Measurements from ENCODE around the gene ARL11.

Gene ARL11

DNA sequence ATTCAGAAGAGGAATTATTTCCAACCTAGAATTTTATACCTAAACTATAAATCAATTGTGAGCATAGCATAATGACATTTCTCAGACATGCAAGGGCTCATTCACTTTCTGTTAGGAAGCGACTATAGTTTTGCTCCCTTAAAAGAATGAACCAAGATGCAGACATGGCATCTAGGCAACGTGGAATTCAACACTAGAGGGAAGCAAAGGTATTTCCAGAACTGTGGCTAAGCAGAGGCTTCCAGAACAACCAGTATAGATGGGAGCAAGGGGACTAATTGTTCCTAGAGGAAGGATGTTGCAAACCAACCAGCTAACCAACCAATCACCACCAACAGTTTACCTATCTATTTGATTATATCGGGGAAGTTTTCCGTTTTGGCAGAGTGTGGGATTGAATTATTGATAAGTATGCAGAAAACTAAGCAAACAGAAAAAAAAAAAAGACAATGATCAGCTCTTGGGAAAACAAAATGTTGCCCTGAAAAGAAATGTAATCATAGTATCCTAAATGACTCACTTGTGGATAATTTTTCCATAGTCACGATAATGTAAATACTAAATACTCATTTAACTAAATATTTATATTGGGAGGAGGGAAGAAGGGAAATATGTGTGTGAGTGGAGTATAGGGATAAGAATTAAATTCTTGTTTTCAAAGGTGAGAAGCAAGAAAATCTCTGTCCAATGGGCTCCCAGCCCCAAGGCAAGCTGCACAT lies 21.1 kb downstream of the ARL11 start:
- DNase-seq (ENCODE audit: low read depth in 2 of 2) = no peak

DNA sequence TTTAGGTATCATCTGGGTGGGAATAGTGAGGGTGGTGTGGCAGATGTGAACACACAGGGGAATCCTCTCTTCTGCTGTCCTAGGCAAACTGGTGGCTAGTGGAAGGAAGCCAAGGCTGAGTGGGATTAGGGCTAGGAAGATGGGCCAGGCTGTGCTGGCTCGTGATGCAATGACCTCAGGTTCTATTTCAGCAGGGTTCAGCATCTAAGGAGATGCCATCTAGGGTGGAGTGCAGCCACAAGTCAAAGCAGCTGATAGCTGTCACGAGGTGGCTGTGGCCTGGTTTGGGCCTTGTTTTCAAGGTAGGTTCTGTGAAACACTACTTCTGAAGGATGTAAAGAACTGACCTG lies 21.6 kb downstream of the ARL11 start:
- DNase-seq (ENCODE audit: low read depth in 2 of 2) = no peak

DNA sequence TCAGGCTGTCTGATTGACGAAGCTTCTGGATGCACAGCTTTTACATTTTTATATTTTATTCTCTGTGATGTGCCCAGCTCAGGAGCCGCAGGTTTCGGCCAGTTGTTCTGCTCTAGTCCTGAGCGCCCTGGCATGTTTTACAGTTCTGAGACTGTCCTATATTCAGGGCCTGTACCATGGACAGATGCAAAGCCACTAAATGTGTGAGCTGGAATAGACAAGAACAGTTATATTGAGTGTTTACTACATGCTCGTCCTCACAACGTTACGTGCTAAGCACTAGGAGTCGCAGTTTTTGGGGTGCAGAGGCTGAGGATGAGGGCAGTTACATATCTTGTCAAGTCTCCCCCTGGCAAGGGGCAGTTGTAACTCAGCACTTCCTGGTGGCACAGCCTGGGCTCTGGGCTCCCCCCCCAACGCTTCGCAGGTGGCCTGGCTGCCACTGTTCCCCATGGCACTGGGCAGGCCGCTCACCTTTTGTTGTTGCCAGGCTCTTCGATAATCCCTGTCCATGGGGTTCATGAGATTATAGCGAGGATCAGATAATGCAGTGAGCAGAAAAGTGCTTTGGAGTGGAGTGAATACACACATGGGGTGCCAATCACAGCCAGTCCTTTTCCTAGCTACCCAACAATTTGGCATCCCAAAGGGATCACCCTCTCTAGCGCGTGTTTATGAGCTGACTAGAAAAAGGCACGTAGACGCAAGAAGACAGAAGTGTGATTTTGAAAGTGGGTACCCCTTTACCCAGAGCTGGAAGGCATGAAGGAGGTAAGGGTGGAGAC lies 23.5 kb downstream of the ARL11 start:
- no peak for DNase-seq (ENCODE audit: low read depth in 2 of 2)

DNA sequence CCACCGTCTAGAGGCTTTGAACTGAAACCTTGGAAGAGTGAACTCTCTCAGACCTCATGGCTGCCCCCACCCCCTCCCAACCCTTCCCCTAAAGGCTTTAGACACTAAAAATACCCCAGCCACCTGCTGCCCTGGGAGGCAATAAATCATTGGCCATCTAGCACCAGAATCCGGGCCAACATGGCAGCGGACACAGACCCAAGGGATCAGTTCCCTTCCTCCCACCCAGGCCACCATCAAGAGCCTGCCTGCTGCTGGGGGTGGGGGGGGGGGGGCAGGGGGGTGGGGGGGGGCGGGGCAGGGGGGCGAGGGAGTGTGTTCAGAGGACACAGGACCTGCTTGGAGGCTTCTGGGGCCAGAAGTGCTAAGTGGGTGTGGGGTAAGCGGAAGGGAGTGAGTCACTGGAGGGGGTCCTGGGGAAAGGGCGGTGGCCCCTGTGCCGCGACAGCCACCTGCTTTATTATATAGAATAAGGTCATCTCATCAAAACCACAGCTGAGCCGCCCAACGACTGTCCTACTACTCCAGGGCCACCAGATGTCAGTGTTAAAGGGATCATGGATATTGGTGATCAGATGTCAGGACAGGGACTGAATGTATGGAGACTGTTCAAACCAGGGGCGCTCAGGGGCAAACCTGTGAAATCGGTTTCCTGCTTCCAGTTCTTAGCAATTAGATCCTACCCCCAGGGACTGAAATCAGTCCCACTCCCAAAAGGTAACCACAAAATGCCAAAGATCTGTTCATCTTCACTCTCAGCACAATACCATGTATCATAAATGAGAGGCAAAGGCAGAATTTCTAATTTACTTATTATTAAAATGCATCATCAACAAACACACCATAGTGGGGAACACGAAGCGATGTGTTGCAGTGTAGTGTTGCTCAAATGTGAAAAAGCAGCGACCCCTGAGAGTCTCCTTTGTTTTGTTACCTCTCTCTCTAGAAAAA lies 24.3 kb downstream of the ARL11 start:
- no peak for DNase-seq (ENCODE audit: low read depth in 2 of 2)

DNA sequence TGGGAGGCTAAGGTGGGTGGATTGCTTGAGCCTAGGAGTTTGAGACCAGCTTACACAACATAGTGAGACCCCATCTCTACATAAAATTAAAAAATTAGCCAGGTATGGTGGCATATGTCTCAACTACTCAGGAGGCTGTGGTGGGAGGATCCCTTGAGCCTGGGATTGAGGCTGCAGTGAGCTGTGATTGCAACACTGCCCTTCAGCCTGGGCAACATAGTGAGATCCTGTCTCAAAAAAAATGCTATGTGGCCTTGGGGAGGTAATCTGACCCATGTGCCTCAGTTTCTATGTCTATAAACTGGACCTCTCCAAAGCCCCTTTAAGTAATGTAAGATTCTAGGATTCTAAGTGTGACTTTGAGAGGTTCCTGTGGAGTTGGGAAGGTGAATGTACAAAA lies 25.2 kb downstream of the ARL11 start:
- no peak for DNase-seq (ENCODE audit: low read depth in 2 of 2)

DNA sequence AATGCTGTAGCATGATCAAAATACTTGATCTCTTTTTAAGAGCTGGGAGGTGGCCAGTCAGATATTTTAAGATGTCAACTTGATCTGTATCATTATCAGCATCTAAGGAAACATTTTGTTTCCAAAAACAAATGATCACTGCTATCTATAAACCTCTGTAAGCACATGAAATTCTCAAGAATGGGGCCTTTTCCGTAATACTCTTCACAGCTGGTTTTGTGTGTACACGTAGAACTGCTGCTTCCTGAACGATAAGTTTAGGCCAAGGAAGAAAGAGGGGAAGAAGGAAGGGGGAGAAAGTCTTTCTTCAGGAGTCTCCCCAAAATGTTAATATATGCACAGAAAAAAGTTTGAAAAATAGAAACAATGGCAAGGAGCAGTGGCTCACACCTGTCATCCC lies 25.7 kb downstream of the ARL11 start:
- DNase-seq (ENCODE audit: low read depth in 2 of 2) = no peak

DNA sequence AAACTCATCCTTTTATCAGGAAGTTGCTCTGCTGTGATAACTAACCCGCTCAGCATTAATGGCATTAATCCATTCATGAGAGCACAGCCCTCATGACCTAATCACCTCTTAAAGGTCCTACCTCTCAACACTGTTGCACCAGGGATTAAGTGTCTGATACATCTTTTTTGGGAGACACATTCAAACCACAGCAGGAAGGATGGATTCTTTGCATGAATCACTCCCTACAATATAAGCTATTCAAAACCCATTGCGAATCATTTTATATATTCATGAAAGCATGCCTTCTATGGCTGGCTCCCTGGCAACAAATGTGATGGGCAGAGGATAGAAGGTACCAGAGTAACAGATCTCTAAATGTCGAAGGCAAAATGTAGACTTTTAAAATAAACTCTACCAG lies 27.6 kb downstream of the ARL11 start:
- DNase-seq (ENCODE audit: low read depth in 2 of 2) = no peak

DNA sequence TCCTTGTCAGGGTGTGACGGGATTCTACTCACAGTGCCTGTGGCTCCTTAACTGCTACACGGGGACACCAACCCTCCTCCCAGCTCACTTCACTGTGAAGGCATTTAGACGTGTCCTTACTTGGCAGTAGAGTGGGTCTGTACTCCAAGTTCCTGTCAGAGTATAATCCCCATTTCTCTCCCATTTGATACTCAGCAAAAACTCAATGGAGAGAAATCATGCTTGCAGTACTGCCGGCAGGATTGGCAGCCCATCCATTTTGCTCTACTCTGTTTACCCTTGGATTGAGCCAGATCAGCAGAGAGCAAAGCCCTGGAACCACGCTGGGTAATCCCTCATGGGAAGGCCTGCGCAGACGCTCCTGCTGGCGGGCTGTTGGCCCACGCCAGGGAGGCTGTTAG lies 28.9 kb downstream of the ARL11 start:
- no peak for DNase-seq (ENCODE audit: low read depth in 2 of 2)

DNA sequence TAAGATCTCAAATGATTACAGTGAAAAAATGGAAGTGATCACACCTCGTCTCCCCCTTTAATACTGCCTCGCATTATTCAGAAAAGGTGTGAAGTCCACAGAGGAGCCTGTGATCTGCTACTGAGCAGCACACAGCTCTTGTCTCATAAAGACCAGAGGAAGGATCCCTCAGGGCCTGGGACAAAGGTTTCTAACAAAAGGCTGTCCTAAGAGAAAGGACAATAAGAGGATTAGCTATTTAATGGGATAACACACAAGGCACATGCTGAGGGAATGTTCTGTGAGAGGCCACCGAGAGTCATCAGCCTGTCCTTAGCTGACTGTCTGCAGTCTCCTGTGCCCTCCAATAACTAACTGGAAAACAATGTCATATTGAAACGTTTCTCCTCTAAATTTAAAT lies 36.3 kb downstream of the ARL11 start:
- DNase-seq (ENCODE audit: low read depth in 2 of 2) = no peak

DNA sequence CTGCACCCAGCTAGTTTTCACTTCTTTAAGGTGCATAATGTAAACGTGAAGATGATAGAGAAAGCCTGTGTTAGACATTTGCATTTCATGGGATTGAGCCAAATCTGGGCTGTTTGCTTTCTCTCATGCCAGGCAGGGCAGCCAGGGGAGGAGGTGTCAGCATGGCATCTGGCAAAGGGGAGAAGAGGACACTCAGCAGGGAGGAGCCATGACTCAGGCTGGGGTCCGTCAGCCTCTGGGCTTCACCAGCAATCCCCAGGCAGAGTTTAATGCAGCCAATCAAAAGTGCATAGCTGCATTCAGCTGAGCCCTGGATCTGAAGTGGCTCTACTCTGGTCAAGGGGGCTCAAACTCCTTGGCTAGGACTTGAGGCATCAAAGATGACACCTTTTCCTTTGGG lies 39.5 kb downstream of the ARL11 start:
- no peak for DNase-seq (ENCODE audit: low read depth in 2 of 2)

DNA sequence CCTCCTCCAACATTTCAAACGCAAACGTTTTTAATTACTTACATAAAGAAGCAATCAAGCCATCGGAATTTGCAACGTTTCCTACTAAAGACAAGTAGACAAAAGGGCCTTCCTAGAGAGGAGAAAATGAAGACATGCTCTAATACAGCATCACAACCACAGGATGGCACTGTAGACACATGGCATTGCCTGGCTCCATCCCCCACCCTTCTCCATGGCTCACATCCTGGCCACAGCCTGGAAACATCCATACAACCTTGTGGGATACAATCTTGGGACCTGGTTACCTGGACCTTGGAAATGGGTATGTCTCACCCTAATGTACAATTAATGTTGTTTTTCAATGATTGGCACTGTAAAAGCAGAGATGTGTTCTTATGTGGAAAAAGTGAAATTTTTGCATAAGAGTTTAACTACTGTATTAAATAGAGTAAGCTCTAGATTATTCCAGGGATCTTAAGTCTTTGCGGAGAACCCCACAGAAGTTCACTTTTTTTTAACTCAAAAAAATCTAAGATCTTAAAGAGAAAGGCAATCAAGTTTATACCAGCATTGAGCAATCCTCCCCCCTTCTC lies 41.5 kb downstream of the ARL11 start:
- no peak for DNase-seq (ENCODE audit: low read depth in 2 of 2)

DNA sequence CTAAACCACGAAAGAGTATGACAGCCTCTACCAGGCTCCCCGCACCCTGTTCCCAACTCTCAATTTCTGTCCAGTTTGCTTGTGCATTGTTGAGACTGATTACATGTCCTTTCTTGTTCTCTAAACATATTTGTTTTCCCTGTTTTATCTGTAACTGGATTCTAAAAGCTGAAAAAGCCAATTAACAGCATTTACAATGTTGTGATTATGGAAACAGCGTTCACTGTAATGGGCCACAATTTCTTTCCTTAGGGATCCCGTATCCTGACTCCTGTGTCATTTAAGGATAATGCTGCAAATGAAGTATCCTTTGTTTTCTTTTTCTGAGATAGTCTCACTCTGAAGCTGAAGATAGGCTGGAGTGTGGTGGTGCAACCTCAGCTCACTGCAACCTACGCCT lies 42.5 kb downstream of the ARL11 start:
- no peak for DNase-seq (ENCODE audit: low read depth in 2 of 2)

DNA sequence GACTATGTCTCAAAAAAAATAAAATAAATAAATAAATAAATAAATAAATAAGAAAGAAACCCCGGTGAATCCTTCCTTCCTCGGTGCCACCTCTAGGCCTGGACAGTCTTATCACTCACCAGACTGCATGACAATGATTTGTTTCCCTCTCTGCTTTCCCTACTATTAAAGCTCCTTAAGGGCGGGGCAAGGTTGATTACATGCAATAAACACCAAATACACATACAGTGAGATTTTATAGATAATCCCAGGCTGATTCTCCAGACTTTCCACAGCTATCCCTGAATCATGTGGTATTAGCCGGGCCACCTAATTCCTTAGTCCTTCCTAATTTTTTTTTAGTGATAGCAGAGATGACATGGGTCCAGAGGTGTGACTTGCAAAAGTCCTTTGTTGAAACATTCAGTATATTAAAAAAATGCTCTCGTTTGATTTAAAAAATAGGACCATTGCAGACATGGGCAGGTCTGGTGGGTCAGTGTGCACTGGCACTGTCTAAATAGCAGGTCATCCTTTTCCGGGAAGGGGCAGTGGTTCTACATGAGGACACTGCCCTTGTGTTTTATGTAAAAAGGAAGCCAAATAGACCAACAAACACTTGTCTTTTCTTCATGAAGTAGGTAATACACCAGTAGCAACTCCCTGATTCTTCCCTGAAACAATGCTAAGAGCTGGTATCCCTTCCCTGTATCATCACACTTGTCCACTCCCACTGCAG lies 48.4 kb downstream of the ARL11 start:
- DNase-seq (ENCODE audit: low read depth in 2 of 2) = no peak

DNA sequence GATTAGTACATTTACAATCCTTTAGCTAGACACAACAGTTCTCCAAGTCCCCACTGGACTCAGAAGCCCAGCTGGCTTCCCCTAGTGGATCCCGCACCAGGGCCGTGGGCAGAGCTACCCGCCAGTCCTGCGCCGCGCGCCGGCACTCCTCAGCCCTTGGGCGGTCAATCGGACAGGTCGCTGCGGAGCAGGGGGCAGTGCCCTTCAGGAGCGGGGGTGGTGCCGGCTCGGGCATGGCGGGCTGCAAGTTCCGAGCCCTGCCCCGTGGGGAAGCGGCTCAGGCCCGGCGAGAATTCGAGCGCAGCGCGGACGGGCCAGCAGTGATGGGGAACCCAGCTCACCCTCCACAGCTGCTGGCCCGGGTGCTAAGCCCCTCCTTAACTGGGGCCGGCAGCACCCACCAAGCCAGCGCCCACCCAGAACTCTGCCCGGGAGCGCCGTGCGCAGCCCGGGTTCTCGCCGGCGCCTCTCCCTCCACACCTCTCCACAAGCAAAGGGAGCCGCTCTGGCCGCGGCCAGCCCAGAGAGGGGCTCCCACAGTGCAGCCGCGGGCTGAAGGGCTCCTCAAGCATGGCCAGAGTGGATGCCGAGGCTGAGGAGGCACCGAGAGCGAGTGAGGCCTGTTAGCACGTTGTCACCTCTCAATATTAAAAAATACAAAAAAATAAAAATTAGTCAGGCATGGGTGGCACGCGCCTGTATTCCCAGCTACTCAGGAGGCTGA lies 50.0 kb downstream of the ARL11 start:
- no peak for DNase-seq (ENCODE audit: low read depth in 2 of 2)

DNA sequence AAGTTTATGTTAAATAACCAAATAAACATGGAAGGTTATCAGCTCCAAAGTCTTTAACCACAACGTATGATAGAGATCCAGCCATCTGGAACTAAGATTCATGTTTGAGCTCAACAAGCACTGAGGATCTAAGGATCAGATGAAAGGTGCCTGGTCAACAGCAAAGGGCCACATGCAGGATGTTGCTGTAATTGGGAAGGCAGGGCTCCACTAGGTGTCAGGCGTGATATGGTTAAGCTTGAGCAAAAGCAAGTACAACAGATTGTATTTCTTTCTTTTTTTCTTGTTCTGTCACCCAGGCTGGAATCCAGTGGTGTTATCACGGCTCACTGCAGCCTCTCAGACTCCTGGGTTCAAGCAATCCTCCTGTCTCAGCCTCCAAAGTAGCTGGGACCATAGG lies 50.9 kb downstream of the ARL11 start:
- DNase-seq (ENCODE audit: low read depth in 2 of 2) = no peak

DNA sequence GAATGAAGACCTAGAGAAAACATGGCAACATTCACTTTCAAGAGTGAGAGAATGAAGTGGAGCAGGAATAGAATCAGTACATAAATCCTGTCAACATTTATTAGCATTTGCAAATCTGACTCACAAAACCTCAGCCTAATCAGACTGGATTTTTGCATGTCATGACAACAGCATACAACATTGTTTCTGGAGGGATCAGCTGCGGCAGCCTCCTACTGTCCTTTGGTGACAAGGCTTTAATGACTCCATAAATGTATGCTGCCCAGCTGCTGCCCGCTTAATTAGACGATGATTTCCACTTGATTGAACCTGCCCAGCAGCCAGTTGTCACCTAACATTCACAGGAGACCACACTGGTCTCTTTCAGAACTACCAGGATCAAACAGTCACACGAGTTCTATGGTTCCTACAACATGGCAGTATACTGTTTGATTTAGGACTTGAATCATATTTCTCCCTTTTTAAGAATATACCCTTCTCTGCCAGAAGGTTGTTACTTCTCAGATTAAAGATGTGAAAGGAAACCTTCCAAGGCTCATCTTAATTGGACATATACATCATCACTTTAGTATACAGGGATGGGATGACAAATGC lies 53.6 kb downstream of the ARL11 start:
- DNase-seq (ENCODE audit: low read depth in 2 of 2) = no peak
